Stomach (tissue), 4 donors: ENCODE measurements around the gene PRKCZ.

Experiments
- POLR2A ChIP-seq, 4 donors: fragments of 450-650 bp; IDR thresholded peaks; one replicate each; pipeline ENCODE4 v1.6.1; 2016; ENCODE audit warnings: antibody characterized with exemption in 4 of 4, control low read depth in 2 of 4, mild to moderate bottlenecking in 1 of 4, moderate library complexity in 1 of 4
- POLR2AphosphoS5 ChIP-seq, 3 donors: sonication (generic); formaldehyde crosslinking; IDR thresholded peaks; one replicate each; pipeline ENCODE4 v1.6.1; 2016; ENCODE audit warnings: antibody characterized with exemption in 3 of 3
- TF ChIP-seq, protein P1 (sequence below), 7 experiments: fragments of 450-650 bp in 4 of 7; fragments of 200-600 bp in 3 of 7; sonication (generic) in 3 of 7; IDR thresholded peaks; one replicate each; pipeline ENCODE4 v1.5.1; 2016 to 2019; ENCODE audit warnings: antibody characterized with exemption in 7 of 7, control low read depth in 2 of 7, mild to moderate bottlenecking in 1 of 7

GRCh38 chr1:2168535-2168934 is 118.3 kb downstream of the PRKCZ start:
- TF ChIP-seq, protein P1, sequence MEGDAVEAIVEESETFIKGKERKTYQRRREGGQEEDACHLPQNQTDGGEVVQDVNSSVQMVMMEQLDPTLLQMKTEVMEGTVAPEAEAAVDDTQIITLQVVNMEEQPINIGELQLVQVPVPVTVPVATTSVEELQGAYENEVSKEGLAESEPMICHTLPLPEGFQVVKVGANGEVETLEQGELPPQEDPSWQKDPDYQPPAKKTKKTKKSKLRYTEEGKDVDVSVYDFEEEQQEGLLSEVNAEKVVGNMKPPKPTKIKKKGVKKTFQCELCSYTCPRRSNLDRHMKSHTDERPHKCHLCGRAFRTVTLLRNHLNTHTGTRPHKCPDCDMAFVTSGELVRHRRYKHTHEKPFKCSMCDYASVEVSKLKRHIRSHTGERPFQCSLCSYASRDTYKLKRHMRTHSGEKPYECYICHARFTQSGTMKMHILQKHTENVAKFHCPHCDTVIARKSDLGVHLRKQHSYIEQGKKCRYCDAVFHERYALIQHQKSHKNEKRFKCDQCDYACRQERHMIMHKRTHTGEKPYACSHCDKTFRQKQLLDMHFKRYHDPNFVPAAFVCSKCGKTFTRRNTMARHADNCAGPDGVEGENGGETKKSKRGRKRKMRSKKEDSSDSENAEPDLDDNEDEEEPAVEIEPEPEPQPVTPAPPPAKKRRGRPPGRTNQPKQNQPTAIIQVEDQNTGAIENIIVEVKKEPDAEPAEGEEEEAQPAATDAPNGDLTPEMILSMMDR (IDR thresholded peaks at IDR 0.05): no peak
- TF ChIP-seq POLR2A (IDR thresholded peaks at IDR 0.05) (no peak), POLR2AphosphoS5 (IDR thresholded peaks at IDR 0.05) (no peak)
